Measurements from ENCODE around the gene ALOX15B.
"Not testable (repeated sequence)": the region's sequence is repeated elsewhere in the genome, so short reads cannot be mapped to it uniquely, and the experiment has no call there.

Gene ALOX15B

GRCh38 chr17:8014558-8014850 is 24.4 kb upstream of the ALOX15B start:
- DNase-seq: no peak

- no peak for DNase-seq
Measured at GRCh38 chr17:8015236-8015956, 23.5 kb upstream of the ALOX15B start.

- peak in 1 of 6 experiments; percentile 23 for DNase-seq
Measured at GRCh38 chr17:8015957-8016631, 22.8 kb upstream of the ALOX15B start.

- peak; percentile 5 to 44 (median 27) for DNase-seq
Measured at GRCh38 chr17:8016632-8017424, 22.0 kb upstream of the ALOX15B start.

GRCh38 chr17:8018436-8018835 is 20.4 kb upstream of the ALOX15B start:
- no peak for DNase-seq

- no peak for DNase-seq
Measured at GRCh38 chr17:8019166-8019565, 19.7 kb upstream of the ALOX15B start.

DNA sequence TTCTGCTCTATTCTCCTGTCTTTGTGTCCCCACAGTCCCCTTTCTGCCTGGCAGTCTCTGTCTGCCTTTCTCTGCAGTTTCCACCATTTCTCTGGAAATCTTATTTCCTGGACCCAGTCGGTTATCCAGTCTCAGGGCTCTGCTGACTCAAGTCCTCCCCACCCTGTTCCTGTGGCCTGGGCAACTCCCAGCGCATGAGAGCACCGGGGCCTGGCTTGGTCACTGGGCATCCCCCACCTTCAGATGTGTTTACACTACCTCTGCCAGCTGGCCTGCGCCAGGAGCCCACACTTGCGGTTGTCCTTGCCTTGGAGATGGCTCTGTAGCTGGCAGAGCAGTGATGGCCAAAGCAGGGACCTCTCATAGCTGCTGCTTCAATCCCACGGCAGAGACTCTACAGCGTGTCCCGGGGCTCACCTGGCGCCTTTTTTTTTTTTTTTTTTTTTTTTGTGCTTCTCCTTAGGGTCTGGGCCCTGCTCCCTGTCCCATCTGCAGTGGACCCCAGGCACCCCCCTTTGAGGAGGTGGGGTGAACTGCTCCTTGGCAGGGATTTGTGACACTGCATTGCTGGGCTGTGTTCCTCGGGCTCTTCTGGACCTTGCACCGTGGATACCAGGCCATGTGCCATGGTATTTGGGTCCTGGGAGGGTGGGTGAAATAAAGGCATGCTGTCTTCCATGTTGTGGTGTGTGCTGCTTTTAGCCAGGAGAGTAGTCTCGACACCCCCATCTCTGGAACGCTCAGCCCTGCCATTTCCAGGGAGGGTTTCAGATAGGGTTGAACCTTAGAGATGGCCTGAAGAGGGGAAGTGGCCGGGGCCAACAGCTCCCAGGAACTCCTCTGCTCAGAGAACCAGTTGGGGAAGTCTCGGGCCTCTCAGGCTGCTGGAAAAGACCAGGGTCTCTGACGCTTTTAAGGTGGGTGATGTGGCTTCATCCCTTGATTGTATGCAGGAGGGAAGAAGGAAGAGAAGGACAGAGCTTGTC is 18.9 kb upstream of the ALOX15B start:
- no peak for DNase-seq

DNA sequence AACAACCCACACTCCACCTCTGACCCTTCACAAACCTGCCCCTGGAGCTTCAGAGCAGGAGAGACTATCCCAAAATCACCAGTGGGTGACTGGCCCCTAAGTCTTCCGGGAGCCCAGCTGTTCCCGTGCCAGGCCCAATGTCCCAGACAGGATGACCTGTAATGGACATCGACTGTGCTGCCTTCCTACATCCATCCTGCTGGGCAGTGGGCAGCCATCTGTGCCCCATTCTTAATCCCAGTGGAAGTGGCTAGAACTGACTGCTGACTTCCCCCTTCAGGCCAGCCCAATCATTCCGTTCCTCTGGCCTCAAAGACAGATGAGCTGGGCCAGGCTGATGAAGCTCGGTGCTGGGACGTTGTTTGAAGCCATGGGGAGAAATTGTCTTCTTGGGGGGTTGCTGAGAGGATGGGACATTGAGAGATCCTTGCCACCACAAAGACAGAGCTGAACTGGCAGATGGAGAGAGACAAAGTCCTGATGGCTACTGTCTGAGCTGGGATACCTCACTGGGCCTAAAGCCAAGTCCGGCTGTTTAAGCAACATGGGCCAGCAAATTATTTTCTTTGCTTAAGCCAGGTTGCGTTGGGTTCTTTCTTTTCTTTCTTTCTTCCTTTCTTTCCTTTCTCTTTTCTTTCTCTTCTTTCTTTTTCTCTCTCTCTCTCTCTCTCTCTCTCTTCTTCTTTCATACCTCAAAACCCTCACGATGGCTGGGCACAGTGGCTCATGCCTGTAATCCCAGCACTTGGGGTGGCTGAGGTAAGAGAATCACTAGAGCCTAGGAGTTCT is 17.9 kb upstream of the ALOX15B start:
- no peak for DNase-seq

GRCh38 chr17:8021565-8022359 is 17.1 kb upstream of the ALOX15B start:
- no peak for DNase-seq

- no peak for DNase-seq
Measured at GRCh38 chr17:8022360-8023003, 16.4 kb upstream of the ALOX15B start.

GRCh38 chr17:8024161-8024560 is 14.7 kb upstream of the ALOX15B start:
- DNase-seq: not testable (repeated sequence)

- no peak for DNase-seq
Measured at GRCh38 chr17:8025176-8025911, 13.5 kb upstream of the ALOX15B start.

- DNase-seq: no peak
Measured at GRCh38 chr17:8029121-8029520, 9.7 kb upstream of the ALOX15B start.

GRCh38 chr17:8031261-8031661 is 7.6 kb upstream of the ALOX15B start:
- DNase-seq: no peak

GRCh38 chr17:8031950-8032349 is 6.9 kb upstream of the ALOX15B start:
- DNase-seq: no peak

DNA sequence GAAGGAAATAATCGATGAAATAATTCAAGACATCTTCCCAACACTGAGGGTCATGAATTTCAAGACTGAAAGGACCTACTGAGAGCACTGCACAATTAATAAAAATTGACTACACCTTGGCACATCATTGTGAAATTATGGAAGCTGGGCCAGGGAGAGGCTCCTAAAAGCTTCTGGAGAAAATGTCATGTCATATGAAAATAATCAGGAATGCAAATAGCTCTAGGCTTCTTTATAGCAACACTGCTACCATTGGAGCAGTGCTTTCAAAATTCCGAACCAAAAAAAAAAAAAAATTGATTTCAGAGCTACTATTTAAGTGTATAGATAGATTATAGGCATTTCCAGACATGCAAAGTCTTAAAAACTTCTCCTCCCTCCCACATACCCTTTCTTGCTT is 6.4 kb upstream of the ALOX15B start:
- no peak for DNase-seq

GRCh38 chr17:8039611-8040168 is 831 bp downstream of the ALOX15B start:
- DNase-seq: no peak

DNA sequence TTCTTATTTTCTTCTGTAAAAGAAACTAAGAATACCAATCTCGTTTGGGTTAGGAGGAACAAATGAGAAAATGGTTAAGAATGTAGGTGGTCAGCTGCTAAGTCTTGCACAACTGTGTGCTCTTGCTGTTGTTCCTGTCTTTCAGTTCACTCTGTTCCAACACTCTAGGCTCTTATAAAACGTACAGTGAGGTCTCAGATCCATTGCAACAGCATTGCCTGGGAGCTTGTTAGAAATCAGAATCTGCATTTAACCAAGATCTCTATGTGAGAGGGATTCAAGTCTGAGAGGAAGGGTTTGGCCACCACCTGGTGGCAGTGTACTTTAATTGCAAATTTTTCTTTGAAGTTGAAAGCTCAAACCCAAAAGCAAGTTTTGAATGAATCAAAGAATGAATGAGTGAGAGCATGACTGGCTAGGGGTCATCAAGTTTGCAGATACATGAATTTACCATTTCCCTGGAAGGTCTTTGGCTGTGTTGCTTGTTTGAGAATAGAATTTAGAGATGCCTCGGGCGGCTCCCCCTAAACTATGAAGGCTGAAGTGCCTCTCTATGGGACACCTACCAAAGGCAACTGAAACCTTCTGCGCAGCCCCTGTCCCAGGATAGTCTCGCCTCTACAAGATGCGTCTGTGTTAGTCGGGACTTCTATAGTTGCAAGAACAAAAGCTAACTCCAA is 2.5 kb downstream of the ALOX15B start:
- DNase-seq: peak in 5 of 6 experiments; percentile 3 to 44 (median 15)

- no peak for DNase-seq
Measured at GRCh38 chr17:8041979-8042378, 3.1 kb downstream of the ALOX15B start.
